Measurements from ENCODE around the gene TOR1B.

The TOR1B gene

DNA sequence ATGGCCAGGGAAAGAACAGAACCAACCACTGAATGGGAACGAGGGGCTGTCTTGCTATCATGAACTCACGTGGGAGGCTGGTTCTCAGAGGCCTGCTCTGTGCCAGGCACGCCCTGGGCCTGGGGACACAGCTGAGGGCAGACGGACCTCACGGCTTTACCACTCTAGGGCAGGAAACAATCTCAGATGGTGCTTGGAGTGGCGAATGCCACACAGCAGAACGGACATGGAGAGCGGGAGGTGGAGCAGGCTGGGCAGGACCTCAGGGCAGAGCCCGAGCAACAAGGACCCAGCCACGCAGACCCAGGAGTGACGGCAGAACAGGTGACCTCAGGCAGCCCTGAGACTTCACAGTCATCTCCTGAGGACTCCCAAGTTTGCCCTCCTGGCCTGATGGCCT is 12.3 kb downstream of the TOR1B start:
- DNase-seq: no peak

DNA sequence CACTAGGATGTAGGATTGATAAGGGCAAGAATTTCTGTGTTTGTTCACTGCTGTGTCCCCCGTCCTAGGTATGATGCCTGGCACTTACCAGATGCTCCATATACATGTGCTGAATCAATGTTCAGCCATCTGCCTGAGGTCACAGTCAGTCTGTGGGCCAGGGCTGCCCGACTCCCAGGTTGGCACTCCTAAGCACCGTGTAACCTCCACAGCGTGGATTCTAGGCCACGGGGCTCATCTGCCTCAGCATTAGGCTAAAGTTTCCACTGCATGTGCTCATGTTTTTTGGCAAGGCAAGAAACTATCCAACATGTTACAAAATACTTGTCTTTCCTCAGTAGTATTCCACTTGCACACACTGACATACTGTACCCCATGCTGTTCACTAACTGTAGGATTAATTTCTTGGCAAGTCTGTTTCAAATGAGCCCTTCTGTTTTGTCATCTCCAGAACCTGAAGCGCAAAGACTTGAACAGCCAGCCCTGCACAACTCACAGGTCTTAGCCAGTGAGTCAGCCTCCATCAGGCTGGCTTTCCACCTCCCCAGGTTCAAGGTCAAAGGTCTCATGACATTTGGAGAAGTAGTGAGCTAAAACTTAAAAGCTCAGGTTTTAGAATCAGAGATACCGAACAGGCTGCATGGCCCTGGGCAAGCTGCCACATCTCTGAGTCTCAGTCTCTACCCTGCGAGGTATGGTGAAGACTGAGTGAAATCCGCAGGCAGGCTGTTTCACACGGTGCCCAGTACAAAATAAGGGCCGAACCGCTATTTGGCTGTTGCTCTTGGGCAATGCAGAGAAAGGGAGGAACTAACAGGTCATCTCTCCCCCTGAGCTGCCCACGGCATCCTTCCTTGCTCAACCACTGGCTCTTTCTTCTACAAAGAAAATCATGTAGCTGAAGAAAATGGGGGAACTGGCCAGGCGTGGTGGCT is 13.8 kb downstream of the TOR1B start:
- no peak for DNase-seq

DNA sequence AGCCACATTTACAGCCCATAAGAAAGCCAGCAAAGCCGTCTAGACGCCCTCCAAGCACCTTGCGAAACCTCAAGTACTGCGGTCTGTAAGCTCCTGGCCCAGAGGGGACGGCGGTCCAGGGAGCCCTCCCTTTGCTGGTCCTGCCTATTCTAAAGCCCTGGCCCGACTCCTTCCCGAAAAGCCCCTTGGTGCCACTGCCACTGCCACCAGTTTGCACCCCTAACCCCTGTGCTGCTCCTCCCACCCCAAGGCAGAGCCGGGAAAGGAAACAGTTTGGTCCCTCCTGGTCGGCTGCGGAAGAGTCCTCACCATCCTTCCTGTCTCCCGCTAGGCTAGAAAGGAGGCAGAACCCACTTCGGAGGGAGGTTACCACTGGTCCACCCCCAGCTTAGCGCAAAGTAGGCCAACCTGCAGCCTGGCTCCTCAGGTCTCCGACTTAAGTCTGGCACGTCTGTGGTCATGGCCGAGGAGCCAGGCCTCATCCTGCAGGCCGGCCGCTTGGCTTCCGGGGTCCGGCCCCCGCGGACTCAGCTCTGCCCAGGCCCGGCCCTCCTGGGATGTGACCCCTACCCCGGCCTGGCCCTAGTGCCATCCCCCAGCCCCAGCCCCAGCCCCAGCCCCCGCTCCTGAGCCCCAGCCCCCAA is 20.0 kb downstream of the TOR1B start:
- DNase-seq: no peak

DNA sequence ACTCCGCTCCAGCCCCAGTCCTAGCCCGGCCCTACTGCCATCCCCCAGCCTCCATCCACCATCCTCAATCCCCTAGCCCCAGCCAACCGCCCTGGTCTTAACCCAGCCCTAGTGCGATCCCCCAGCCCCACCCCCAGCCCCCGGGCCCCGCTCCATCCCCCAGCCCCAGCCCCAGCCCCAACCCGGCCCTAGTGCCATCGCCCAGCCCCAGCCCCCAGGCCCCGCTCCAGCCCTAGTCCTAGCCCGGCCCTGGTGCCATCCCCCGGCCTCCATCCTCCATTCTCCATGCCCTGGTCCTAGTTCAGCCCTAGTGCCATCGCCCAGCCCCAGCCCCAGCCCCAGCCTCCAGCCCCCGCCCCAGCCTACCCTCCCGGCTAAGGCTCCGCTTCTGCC is 20.6 kb downstream of the TOR1B start:
- DNase-seq: no peak

DNA sequence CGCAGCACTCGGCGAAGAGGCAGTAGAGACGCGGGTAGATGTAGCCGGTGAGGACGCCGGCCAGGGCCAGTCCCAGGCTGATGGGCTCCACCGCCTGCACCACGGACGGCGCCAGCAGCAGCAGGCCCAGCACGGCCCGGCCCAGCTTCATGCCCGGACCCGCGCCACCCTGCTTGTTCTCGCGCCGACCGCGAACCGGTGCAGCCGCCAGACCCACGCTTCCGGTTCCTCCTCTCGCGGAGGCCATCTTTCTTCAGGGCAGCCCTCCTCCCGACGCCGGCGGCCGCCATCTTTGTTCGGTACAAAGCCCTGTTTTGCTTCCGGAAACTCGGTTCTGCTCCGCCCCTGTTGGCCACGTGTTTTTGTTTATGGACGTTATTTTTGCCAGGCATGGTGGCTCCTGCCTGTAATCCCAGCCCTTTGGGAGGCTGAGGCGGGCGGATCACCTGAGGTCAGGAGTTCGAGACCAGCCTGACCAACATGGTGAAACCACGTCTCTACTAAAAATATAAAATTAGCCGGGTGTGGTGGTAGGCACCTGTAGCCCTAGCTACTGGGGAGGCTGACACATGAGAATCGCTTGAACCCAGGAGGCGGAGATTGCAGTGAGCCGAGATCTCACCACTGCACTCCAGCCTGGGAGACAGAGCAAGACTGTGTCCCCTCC is 21.1 kb downstream of the TOR1B start, which contains the start of gene TOR1A:
Gene TOR1A, minus strand, starts transcription at position 202 of the 667 bp plus-strand sequence. Its CDS starts 51 bp downstream, at position 151.
- DNase-seq: peak; percentile 89

DNA sequence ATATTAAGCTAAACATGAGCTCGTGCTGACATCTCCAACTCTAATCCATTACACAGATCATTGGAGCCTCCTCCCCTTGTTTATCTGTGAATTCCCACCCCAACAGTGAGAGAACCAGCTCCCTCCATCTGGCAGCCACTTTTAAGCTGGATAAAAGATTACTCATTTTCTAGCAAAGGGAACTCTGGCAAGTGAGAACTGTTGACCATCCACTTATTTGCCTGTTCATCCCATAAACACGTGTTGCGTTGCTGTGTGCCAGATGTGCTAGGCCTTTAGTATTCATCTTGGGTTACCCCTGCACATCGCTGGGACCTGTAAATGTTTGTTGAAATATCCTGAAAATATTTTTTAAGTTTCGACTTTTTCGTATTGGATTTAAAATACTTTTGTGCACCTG is 23.4 kb downstream of the TOR1B start:
- no peak for DNase-seq

DNA sequence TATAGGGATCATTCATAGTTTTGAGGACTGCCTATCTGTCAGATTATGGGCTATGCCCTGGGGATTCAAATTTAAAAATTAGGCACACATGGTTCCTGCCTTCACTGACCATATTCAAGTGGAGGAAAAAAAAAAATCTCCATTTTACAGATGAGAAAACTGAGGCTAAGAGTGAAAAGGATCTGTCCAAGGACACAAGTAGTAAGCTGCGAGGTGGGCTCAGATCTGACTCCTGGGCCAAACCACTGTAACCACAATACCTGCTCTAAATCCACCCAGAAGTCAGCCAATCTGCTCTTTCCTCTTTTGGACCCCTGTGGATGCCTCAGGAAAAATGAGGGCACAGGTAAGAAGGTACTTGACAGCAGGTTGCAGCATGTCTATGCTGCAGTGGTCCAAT is 23.8 kb downstream of the TOR1B start:
- no peak for DNase-seq

DNA sequence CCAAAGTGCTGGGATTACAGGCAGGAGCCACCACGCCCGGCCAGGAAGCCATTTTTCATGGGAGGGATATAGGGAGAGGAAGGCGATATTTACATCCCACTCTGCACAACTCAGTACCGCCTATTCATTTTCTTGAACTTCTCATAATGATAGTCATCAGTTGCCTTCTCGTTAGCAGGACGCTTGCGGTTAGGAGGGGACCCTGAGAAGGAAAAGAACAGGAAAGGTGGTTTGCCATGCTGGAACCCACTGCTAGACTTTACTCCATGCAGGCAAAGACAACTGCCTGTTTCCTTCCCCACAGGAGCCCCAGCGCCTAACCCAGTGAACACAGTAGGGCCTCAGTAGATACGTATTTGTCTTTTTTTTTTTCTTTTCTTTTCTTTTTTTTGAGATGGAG is 25.1 kb downstream of the TOR1B start:
- no peak for DNase-seq

DNA sequence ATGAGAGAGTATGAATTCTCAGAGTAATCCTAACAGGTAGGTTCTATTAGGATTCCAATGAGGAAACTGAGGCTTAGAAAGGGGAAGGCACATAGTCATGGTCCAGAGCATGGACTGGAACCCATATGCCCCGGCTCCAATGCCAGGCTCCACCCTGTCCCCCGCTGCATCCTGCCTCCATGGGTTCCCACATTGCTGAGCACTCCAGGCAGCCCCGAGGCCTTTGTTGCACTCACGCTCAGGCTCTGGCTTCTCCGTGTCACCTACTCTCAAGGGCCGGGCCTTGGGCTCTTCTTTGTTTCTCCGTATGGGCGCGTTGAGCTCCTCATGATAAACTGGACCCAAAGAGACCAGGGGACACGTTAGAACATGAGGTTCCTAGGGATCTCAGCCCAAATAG is 26.0 kb downstream of the TOR1B start:
- no peak for DNase-seq

DNA sequence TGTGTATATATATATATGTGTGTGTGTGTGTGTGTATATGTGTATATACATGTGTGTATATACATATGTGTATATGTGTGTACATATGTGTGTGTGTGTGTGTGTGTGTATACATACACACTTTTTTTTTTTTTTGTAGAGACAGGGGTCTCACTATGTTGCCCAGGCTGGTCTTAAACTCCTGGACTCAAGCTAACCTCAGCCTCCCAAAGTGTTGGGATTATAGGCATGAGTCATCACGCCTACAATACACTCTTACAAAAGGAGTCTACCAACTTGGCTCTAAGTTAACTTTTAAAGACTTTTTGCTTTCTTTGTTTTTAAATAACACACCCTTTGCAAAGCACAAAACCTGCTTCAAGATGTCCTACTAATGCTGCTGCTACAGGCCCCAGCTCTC is 30.0 kb downstream of the TOR1B start:
- no peak for DNase-seq

DNA sequence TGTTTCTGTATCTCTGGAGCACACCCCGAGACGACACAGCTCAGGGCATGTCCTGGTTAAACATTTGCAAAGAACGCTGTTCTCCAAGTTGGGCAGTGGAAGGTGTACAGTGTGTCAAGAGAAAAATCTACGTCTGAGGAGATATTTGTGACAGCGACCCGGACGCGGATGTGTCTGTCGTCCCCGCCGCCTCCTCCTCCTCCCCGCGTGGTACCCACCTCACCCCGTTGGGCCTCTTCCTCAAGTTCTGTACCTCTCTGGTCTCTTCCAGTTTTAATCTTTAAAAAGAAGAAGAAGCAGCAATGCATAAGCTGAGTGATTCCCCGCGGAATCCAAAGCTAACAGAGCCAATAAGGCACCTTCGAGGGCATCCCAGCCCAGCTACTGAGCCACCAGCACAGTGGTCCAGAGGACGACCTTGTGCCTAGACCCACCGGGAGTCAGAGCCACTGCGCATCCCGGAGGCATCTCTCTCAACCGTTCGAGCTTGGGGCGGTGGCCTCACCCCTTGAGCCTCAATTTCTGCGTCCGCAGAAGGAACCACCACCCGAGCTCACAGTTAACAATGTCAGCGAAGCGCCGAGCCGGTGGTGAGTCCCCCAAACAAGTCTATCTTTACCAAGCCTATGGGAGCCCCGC is 31.6 kb downstream of the TOR1B start:
- DNase-seq: peak; percentile 54

DNA sequence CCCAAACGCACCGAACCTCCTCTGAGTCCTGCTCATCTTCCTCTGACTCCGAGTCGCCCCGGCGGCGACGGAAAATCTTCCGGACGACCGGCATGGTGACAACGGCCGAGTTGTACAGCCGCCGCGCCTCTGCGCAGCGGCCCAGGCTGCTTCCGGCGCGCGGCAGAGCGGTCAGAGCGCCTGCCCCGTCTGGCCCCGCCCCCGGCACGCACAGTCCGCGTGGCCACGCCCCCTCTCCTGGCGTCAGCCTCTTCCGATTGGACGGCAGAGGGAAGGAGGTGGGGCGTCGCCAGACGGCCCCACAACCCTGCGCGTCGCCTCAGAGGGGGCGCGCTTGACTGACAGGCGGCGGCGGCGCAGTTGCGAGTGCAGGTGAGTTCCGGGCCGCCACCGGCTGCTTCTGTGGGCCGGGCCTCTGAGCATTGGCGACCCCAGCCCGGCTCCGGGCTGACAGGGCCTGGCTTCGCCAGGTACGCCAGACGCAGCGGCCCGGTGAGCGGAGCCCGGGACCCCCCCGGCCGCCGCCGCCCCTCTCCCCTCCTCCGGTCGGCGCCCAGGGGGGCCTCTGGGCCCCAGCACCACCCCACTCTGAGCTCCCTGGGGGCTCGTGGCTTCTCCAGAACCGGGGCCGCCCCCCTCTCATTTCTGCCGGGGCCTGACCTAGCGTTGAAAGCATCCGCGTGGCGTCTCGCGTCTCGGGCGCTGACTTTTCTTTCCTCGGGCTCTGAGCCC is 32.3 kb downstream of the TOR1B start, which contains the start of the genes C9orf78 and USP20:
Gene C9orf78, minus strand, starts transcription at position 148 of the 732 bp plus-strand sequence. Its CDS starts 54 bp downstream, at position 94.
Gene USP20, plus strand, starts transcription at position 331 of the 732 bp plus-strand sequence. CDS start 17,098 bp downstream, outside the sequence.
- peak; percentile 97 for DNase-seq

DNA sequence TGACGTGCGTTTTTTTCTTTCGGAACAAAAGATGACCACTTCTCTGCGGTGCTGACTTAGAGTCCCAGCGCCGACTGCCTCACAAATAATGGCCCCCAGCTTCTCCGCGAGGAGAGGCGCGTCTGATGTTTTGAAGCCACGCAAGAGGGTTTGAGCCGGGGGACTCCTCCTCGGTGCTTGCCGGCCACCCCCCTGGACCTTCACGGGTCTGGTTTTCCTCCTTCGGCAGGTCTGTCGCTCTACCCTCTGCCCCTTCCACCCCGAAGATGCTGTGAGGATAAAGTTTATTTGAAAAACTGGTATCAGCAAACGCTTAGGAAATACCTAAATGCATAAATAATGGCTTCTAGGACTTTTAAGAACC is 32.9 kb downstream of the TOR1B start:
- no peak for DNase-seq

DNA sequence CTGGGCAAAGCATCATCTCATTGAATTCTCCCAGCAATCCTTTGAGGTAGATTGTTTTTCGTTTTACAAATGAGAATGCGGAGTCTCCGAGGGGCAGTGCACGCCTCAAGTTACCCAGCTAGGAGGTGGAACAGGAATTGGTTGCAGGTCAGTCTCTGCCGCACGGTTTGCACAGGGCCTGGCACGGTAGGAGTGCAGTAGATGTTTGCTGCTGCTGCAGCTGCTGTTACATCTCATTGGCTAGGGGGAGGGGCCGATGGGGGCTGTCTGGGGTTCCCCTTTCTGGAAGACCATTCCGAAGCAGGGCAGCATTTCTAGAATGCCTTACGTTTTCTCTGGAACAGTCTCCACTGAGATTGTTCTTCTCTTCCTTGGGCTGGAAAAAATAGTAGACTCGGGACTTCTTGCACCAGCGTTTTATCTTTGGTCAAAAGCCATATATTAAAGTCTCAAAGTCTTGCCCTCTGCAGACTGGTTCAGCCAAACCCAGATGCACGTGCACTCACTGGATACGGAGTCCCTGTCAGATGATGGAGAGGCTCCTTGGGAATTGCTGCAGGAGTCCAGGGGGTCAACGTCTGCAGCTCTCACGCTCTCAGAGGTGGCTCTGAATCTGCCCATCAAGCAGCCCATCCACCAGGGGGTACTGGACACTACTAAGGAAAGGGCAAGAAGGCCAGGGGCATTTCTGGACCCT is 33.5 kb downstream of the TOR1B start:
- DNase-seq: peak; percentile 23

DNA sequence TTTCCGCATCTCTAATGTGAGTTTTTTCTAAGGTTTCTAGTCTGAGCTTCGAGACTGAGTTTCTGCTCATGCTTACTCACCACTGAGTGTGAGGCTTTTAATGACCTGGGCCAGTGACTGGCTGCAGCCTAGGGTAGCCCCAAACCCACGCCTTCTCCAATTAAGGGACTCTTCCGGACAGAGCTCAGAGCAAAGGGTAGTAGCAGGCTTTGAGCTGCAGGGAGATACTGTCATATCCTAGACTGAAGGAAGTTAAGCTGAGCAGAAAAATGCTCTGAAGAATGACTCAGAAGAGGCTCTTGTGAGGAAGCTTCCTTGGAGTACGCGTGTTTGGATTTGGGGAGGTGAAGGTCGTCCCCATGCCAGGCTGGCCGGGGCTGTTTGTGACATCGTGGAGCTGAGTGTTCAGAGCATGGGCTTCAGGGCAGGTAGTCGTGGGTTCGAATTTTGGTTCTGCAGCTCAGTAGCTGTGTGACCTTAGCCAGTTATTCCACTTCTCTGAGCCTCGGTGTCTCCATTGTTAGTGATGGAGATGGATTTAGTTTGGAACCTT is 35.8 kb downstream of the TOR1B start:
- no peak for DNase-seq

DNA sequence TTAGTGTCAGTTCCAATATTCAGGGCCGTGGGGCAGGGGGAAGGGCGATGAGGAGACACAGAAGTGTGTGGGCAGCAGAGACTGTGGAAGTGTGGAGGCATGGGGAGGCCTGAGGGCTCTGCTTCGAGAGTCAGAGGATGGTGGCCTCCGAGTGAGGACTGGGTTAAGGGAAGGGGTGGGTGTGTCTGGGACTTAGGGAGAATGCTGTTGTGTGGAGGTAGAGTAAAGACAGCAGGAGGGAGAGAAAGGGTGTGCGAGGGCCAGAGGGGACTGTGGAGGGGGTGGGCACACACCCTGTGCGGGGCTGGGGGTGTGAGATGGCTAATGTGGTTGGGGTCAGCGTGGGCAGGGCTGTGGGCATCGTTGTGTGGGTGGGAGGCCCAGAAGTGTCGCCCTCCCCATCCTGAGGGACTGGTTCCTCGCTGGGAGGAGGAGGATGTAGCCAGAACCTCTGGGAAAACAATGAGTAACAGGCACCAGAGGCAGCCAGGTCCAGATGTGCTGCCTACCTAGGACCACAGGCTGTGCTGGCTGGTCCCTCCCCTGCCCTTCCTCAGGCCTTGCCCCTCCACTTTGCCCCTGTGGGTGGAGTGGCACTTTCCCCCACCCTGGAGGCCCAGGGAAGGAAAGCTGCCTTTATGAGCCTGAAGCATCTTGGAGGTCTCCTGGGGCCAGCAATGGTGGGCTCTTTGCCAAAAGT is 36.5 kb downstream of the TOR1B start:
- DNase-seq: no peak

DNA sequence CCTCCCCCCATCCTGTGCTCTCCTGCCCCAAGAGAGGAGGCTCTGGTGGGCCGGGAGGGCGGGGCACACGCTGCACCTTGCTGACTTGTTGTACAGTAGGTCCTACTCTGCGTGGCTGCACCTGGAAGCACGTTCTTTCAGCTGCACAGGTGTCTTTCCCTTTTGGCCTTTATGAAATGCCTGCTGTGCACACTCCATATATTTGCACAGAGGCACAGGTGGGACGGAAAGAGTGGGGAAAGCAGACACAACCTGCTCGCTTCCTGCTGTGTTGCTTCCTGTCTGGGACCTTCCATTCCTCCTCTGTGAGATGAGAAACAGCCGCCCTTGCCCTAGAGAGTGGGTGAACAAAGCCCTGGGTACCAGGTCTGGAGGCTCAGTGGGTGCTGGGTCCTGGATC is 37.0 kb downstream of the TOR1B start:
- DNase-seq: peak; percentile 30

DNA sequence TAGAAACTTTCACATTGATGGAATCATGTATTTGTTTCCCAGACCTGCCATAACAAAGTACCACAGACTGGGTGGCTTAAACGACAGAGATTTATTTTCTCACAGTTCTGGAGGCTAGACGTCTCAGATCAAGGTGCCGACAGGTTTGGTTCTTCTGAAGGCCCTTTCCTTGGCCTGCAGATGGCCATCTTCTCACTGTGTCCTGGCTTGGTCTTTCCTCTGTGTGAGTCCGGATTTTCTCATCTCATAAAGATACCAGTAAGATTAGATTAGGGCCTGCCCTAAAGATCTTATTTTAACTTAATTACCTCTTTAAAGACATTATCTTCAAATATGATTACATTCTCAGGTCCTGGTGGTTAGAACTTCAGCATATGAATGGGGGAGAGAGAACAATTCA is 38.1 kb downstream of the TOR1B start:
- DNase-seq: no peak

DNA sequence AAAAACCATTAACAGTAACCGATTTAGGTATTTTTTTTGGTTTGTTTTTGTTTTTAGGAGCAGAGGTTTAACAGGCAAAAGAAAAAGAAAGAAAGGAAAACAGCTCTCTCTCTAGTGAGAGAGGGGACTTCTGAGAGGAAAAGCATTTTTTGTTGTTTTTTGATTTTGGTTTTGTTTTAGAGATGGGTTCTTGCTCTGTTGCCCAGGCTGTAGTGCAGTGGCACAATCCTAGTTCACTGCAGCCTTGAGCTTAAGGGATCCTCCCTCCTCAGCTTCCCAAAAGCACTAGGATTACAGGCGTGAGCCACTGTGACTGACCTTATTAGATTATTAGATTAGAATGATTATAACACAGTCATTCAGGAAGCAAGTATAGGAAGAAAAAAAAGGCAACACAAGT is 42.4 kb downstream of the TOR1B start:
- no peak for DNase-seq

DNA sequence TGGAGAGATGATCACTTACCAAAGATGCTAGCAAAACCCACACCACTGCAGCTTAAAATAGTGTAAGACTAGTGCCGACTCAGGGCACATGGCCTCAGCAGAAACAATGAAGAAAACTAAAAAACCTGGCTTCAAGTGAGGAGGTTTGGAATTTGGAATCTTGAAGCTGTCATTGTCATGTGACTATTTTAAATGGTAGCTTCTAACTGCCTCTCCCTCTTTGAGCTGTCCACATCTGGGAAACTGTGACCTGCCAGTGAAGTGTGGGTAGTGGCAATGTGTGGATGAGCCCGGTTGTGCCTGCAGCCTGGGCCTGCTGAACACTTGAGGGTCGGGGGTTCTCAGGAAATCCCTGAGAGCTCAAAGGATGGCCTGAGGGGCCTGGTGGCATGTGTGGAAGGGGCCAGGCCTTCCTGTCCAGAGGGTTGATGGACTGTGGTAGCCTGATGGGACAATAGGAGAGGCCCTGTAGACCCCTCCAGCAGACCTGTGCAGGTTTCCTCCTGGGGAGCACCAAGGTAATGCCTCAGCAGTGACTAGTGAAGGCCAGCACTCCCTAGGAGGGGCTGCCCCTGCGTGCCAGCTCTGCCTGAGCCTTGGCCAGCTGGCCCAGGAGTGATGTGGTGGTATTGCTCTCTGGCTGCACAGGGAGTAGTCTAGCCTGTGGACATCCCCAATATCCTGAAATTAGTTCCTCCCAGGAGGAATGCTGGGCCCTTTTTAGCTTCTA is 45.9 kb downstream of the TOR1B start:
- no peak for DNase-seq
